Body of pancreas (tissue), 4 donors: Measurements from ENCODE around the gene RHOBTB3.
"Not testable (repeated sequence)": the region's sequence is repeated elsewhere in the genome, so short reads cannot be mapped to it uniquely, and the experiment has no call there.

Experiments
- POLR2A ChIP-seq, 3 donors: fragments of 450-650 bp; IDR thresholded peaks; one replicate each; pipeline ENCODE4 v1.6.1; 2016; ENCODE audit warnings: antibody characterized with exemption in 3 of 3, mild to moderate bottlenecking in 2 of 3
- TF ChIP-seq, protein P1 (sequence below), 7 experiments: fragments of 450-650 bp in 4 of 7; fragments of 200-600 bp in 3 of 7; sonication (generic) in 3 of 7; IDR thresholded peaks; one replicate each; pipeline ENCODE4 v1.5.1; 2016 to 2019; ENCODE audit warnings: antibody characterized with exemption in 7 of 7

DNA sequence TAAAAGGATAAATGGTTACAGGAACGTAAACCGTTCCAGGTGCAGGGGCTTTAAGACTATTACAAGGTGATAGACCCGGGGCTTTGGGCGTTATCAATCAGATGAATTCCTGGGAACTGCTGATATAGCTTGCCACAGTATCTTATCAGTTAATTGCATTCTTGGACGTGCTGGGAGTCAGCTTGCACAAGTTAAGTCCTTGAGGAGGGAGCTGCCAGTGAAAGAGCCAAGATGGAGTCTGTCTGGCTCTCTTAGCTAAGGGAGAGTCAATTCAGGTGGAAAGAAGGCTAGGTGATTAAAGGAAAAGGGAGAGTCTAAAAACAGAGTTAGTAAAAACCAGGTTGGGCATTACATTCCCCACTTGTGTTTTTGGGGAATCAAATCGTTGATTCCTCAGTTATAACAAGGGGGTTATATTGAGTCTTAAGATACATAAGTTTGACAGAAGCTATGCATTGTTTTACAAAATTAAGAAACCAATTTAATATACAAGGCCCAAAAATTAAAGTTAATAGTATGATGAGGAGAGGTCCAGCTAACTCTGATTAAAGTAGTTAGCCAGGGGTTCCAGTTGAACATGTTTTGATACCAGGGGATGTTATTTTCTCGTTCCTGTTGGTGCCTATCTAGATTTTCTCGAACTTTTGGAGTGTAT, 23.5 kb upstream of the RHOBTB3 start:
- TF ChIP-seq, protein P1, sequence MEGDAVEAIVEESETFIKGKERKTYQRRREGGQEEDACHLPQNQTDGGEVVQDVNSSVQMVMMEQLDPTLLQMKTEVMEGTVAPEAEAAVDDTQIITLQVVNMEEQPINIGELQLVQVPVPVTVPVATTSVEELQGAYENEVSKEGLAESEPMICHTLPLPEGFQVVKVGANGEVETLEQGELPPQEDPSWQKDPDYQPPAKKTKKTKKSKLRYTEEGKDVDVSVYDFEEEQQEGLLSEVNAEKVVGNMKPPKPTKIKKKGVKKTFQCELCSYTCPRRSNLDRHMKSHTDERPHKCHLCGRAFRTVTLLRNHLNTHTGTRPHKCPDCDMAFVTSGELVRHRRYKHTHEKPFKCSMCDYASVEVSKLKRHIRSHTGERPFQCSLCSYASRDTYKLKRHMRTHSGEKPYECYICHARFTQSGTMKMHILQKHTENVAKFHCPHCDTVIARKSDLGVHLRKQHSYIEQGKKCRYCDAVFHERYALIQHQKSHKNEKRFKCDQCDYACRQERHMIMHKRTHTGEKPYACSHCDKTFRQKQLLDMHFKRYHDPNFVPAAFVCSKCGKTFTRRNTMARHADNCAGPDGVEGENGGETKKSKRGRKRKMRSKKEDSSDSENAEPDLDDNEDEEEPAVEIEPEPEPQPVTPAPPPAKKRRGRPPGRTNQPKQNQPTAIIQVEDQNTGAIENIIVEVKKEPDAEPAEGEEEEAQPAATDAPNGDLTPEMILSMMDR (IDR thresholded peaks at IDR 0.05) = not testable (repeated sequence)
- not testable (repeated sequence) for TF ChIP-seq POLR2A (IDR thresholded peaks at IDR 0.05)
